Ascending aorta (tissue), 2 donors: ENCODE measurements around the gene BMAL1. TPM values are rescaled to one million over a fixed set of nuclear protein-coding genes. Genes with fewer than 3 reads are reported as not detected.

Experiments used
- DNase-seq, 2 donors: peaks; one replicate each; pipeline ENCODE4 v3.0.0-alpha.2; 2019; ENCODE audit warnings: low spot score in 2 of 2
- H3K27ac ChIP-seq, 2 donors: fragments of 200-600 bp; sonication (generic); one replicate each; pipeline ENCODE4 v1.5.1; 2016 to 2017; ENCODE audit warnings: mild to moderate bottlenecking in 1 of 2
- H3K27me3 ChIP-seq: fragments of 200-600 bp; sonication (generic); one replicate; pipeline ENCODE4 v1.5.1; 2017
- H3K36me3 ChIP-seq, 2 donors: fragments of 200-600 bp; sonication (generic); one replicate each; pipeline ENCODE4 v1.5.1; 2016
- H3K4me1 ChIP-seq, 2 donors: fragments of 200-600 bp; sonication (generic); one replicate each; pipeline ENCODE4 v1.5.1; 2016 to 2017; ENCODE audit warnings: mild to moderate bottlenecking in 1 of 2
- H3K4me3 ChIP-seq, 2 donors: fragments of 200-600 bp; sonication (generic); one replicate each; pipeline ENCODE4 v1.5.1; 2016 to 2017; ENCODE audit warnings: mild to moderate bottlenecking in 1 of 2
- H3K9me3 ChIP-seq, 2 donors: fragments of 200-600 bp; sonication (generic); one replicate each; pipeline ENCODE4 v1.5.1; 2016
- intact Hi-C: fragments of 100-400 bp; cut with DNase I; formaldehyde crosslinking; loops from one replicate; pipeline ENCODE4 v1.15.1; 2023
- total RNA-seq: library from RNA; depleted of rRNA; stranded (reverse); fragments of >200 nt; gene quantifications from one replicate; pipeline ENCODE4 v1.1.0, GENCODE V29; 2016
- TF ChIP-seq, protein P1 (sequence below), 3 experiments: fragments of 200-600 bp in 2 of 3; fragments of 450-650 bp in 1 of 3; sonication (generic) in 2 of 3; IDR thresholded peaks; one replicate each; pipeline ENCODE4 v1.5.1; 2016 to 2019; ENCODE audit warnings: antibody characterized with exemption in 3 of 3, mild to moderate bottlenecking in 1 of 3, moderate library complexity in 1 of 3

BMAL1 gene
- total RNA-seq, 1 donor from 2014 or later = 15.9 TPM

DNA sequence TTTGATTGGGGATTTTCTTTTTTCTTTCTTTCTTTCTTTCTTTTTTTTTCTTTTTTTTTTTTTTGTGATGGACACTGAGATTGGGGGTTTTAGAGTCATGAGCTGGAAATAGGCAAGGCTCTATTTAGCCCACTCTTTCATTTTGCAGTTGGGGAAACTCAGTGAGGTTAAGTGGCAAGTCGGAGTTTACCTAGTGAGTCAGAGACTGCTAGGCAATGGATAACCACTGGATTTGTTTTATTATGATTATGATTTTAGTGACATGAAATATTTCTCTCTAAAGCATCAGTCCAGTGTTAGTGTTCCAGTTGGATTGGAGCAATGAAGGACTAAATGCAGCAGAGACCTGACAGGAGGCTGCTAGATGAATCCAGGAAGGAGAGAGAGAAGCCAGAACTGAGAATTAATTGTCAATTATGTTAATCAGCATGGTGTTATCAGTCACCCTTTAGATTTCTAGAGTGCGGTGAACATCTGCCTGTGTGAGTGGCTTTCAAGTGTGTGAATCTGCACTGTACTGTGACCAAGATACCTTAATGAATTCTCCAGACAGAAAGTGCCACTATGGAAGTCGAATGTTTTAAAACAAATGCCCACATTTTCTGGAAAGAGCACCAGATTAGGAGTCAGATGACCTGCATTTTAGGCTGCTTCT lies 10.9 kb downstream of the BMAL1 start:
- intact Hi-C loops = no loop called here
- DNase-seq = no peak
- no peak overlapping the region for H3K4me3 ChIP-seq
- H3K4me1 ChIP-seq = peaks cover 0 to 7% of the 10 kb centered on the region in 2 donors
- no peak overlapping the region for H3K27ac ChIP-seq
- H3K27me3 ChIP-seq = no peaks in the 10 kb centered on the region
- H3K9me3 ChIP-seq = no peaks in the 10 kb centered on the region
- no peaks in the 10 kb centered on the region for H3K36me3 ChIP-seq
- TF ChIP-seq, protein P1, sequence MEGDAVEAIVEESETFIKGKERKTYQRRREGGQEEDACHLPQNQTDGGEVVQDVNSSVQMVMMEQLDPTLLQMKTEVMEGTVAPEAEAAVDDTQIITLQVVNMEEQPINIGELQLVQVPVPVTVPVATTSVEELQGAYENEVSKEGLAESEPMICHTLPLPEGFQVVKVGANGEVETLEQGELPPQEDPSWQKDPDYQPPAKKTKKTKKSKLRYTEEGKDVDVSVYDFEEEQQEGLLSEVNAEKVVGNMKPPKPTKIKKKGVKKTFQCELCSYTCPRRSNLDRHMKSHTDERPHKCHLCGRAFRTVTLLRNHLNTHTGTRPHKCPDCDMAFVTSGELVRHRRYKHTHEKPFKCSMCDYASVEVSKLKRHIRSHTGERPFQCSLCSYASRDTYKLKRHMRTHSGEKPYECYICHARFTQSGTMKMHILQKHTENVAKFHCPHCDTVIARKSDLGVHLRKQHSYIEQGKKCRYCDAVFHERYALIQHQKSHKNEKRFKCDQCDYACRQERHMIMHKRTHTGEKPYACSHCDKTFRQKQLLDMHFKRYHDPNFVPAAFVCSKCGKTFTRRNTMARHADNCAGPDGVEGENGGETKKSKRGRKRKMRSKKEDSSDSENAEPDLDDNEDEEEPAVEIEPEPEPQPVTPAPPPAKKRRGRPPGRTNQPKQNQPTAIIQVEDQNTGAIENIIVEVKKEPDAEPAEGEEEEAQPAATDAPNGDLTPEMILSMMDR (IDR thresholded peaks at IDR 0.05) = no peak

DNA sequence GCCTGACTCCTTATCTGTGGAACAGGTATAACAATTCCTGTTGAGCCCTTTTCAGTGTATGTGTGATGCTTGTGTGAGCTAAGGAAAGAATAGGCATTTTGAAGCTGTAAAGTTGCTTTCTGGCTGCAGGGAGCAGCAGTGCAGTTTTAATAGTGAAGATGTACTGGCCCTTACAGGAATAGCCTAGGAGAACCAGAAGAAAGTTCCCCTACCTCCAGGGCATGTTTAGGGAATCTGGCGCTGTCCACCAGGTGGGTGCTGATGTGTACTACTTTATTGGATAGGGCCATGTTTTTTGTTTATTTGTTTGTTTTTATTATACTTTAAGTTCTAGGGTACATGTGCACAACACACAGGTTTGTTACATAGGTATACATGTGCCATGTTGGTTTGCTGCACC lies 11.5 kb downstream of the BMAL1 start:
- TF ChIP-seq, protein P1 (IDR thresholded peaks at IDR 0.05) = no peak
- Histone ChIP-seq H3K4me1 (peaks cover 0 to 7% of the 10 kb centered on the region in 2 donors), H3K4me3 (no peak overlapping the region), H3K9me3 (no peaks in the 10 kb centered on the region), H3K27ac (no peak overlapping the region), H3K36me3 (no peaks in the 10 kb centered on the region), H3K27me3 (no peaks in the 10 kb centered on the region)
- no peak for DNase-seq
- intact Hi-C loops = no loop called here

DNA sequence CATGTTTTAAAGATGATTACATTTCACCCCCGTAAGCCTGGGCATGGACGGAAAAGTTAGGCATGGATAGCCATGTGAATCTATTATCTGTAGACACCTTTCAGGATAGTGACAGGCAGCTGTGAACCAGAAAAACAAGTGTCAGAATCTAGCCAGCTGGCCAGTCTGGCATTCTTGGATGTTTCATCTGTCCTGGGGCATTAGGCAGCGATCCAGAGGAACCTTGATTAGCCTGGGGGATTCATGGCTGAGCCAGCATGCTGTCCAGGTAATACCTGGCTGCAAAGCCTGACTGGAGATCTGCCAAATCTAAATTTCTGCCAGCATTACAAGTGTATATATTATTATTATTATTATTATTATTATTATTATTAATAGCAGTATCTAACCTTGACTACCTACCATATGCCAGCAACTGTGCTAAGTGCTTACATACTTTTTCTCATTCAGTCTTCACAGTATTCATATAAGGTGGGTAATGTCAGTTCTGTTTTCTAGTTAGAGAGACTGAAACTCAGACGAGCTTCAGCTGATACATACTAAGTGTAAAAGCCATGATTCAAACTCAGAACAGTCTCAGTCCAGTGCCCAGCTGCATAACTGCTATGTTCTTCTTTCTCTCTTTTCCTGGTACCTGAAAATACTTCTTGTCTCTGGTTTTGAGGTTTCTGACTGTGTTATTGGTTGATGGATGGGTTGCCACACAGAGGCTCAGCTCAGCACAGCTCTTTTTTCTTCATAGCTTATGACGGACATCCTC lies 12.8 kb downstream of the BMAL1 start:
- intact Hi-C loops = no loop called here
- Histone ChIP-seq H3K36me3 (no peaks in the 10 kb centered on the region), H3K4me1 (peaks cover 0 to 7% of the 10 kb centered on the region in 2 donors), H3K27me3 (no peaks in the 10 kb centered on the region), H3K9me3 (no peaks in the 10 kb centered on the region), H3K4me3 (no peak overlapping the region), H3K27ac (no peak overlapping the region)
- TF ChIP-seq, protein P1 (IDR thresholded peaks at IDR 0.05) = no peak
- no peak for DNase-seq

DNA sequence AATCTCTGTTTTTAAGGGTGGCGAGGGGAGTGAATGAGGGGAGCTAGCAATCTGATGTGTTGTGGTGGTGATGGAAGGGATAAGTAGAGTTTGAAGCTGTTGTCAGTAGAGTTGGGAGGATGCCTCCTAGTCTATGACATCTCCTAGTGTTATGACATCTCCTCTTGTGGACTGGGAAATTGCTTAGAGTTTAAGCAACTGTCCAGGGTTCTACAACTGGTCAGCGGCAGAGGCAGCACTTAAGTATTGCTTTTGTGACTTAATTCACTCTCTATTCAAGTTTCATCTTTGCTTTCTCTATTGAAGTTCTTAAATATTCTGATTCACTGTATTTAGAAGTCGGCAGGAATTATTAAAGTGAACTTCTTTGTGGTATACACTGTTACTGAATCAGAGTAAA lies 13.8 kb downstream of the BMAL1 start:
- Histone ChIP-seq H3K9me3 (no peaks in the 10 kb centered on the region), H3K36me3 (no peaks in the 10 kb centered on the region), H3K27me3 (no peaks in the 10 kb centered on the region), H3K4me1 (peaks cover 0 to 7% of the 10 kb centered on the region in 2 donors), H3K4me3 (no peak overlapping the region), H3K27ac (no peak overlapping the region)
- intact Hi-C loops = no loop called here
- no peak for DNase-seq
- TF ChIP-seq, protein P1 (IDR thresholded peaks at IDR 0.05) = no peak

DNA sequence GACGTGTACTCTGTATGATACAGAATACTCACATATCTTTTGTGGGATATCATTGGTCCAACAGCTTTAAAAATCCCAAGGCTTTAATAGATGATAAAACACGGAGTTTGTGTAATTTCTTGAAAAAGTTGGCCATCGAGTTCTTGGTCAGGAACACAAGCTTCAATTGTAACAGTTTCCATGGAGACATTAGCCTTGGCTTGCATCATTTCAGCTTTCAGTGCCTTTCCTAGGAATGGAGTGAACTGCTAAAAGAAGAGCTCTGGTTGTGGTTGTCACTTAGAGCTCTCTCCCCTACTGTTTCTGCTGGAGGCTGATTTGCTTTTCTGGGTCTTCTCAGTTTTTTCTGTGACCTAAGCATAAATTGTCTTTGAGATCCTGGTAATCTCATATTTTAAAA lies 14.2 kb downstream of the BMAL1 start:
- Histone ChIP-seq H3K4me1 (peaks cover 0 to 7% of the 10 kb centered on the region in 2 donors), H3K4me3 (no peak overlapping the region), H3K36me3 (no peaks in the 10 kb centered on the region), H3K27ac (no peak overlapping the region), H3K9me3 (no peaks in the 10 kb centered on the region), H3K27me3 (no peaks in the 10 kb centered on the region)
- TF ChIP-seq, protein P1 (IDR thresholded peaks at IDR 0.05) = no peak
- DNase-seq = no peak
- intact Hi-C loops = no loop called here
